G401.6 (cell line): ENCODE data around the gene LAIR2.
A peak's percentile ranks its signal among the peaks of the same experiment; 100 is the strongest.
"Not testable (repeated sequence)": the region's sequence is repeated elsewhere in the genome, so short reads cannot be mapped to it uniquely, and the experiment has no call there.

ENCODE experiments used
- FAIRE-seq: peaks from 2 replicates; lab custom pipeline; 2012; peaks lifted over from hg19 to GRCh38; lab: Jason Lieb, UNC

LAIR2 gene

GRCh38 chr19:54493967-54494585 is 8.6 kb upstream of the LAIR2 start:
- FAIRE-seq = no peak

DNA sequence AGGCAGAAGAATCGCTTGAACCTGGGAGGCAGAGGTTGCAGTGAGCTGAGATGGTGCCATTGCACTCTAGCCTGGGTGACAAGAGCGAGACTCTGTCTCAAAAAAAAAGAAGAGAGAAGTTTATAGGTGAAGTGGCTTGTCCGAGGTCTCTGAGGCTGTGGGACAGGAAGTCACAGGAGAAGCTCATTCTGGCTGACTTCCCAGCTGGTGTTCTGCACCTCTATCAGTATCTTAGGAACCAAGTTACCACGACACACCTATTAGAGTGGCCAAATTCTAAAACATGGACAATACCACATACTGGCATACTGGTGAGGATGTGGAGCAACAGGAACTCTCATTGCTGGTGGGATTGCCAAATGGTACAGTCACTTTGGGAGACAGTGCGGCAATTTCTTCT is 7.3 kb upstream of the LAIR2 start:
- not testable (repeated sequence) for FAIRE-seq

DNA sequence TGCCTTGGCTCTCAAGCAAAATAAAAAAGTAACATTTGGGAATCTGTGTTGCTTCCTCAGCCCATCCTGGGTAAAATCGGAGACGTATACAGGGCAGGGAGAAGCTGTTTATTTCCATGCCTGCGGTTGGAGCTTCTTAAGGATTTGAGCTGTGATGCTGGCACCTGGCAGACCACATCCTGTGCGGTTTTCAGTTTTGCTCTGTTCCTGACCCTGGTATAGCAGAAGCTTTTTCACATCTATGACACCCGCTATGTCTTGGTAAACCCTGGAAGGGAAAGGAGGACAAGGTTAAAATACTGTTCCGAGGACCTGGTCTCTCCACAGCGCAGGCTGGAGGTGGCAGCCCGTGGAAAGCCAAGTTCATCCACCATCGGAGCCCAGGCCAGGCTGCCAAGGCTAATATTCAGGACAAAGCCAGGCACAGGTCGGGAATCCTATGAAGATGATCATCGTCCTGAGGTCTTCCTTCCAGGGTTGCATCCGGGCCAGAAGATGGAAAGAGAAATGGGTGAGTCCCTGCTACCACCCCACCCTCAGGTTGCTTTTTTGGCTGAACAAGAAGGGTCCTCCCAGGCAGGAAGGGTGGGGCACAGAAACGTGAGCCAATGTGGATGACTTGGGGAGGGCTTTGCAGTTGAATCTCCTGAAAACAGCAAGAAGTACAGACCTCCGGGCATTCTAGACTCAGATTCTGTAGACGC is 4.7 kb upstream of the LAIR2 start:
- not testable (repeated sequence) for FAIRE-seq

GRCh38 chr19:54498451-54498772 is 4.2 kb upstream of the LAIR2 start:
- FAIRE-seq = not testable (repeated sequence)

GRCh38 chr19:54505542-54505941 is 2.9 kb downstream of the LAIR2 start:
- FAIRE-seq = not testable (repeated sequence)

- no peak for FAIRE-seq
Measured at GRCh38 chr19:54506079-54506478, 3.4 kb downstream of the LAIR2 start.

GRCh38 chr19:54507038-54507717 is 4.5 kb downstream of the LAIR2 start:
- not testable (repeated sequence) for FAIRE-seq

DNA sequence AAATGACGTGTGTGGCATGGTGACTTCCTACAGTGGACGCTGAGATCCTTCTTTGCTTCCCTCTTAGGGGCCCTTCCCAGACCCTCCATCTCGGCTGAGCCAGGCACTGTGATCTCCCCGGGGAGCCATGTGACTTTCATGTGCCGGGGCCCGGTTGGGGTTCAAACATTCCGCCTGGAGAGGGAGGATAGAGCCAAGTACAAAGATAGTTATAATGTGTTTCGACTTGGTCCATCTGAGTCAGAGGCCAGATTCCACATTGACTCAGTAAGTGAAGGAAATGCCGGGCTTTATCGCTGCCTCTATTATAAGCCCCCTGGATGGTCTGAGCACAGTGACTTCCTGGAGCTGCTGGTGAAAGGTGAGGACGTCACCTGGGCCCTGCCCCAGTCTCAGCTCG is 5.2 kb downstream of the LAIR2 start:
- FAIRE-seq = no peak

GRCh38 chr19:54508487-54508886 is 5.9 kb downstream of the LAIR2 start:
- not testable (repeated sequence) for FAIRE-seq

DNA sequence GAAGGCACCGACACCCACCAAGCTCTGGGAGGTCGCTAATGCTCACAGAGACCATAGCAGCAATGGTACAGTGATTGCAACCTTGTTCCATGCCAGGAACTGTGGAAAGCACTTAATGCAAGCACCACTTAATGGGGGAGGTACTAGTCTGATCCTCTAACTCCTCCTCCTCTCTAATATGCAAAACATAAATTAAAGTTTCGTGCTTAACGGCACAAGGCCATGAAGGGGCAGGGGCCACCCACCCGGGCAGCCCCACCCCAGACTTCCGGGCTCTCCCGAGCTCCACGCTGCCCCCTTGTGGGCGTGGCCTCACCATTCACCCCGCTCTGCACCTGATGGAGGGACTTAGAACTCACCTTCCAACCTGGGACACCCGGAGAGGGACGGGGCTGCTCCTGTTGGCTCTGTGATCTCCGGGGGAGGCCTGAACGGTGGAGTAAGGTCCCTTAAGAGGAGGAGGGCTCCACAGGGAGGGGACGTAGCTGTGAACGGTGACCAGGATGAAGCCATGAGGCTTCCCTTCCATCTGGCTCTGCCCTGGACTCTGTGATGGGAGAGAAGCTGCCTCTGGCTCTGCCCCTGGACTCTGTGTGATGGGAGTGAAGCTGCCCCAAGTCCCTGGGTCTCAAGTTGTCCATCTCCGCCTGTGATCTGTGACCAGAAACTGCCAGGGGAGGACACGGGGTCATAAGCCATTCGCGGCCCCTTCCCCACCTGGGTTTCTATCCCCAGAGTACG is 6.7 kb downstream of the LAIR2 start:
- peak; percentile 19 for FAIRE-seq

- FAIRE-seq = no peak
Measured at GRCh38 chr19:54515156-54515555, 12.5 kb downstream of the LAIR2 start.

DNA sequence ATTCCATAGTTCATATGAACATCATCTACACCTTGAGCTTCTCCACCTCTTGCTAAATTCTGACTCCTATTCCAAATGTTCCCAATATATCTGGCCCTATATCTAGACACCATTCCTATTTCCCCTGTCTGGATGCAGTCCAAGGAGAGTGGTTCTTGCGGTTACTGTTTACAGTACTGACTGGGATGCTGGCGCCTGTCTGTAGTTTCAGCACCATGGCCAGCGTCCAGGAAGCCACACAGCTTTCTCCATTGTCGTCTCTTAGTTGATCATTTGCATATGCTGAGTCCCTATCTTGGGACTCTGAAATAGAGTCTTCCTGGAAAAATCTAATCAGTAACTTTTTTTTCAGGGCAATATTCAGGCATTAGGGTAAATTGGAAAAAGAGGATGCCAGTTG is 14.9 kb downstream of the LAIR2 start:
- no peak for FAIRE-seq

GRCh38 chr19:54518844-54519243 is 16.2 kb downstream of the LAIR2 start:
- no peak for FAIRE-seq

DNA sequence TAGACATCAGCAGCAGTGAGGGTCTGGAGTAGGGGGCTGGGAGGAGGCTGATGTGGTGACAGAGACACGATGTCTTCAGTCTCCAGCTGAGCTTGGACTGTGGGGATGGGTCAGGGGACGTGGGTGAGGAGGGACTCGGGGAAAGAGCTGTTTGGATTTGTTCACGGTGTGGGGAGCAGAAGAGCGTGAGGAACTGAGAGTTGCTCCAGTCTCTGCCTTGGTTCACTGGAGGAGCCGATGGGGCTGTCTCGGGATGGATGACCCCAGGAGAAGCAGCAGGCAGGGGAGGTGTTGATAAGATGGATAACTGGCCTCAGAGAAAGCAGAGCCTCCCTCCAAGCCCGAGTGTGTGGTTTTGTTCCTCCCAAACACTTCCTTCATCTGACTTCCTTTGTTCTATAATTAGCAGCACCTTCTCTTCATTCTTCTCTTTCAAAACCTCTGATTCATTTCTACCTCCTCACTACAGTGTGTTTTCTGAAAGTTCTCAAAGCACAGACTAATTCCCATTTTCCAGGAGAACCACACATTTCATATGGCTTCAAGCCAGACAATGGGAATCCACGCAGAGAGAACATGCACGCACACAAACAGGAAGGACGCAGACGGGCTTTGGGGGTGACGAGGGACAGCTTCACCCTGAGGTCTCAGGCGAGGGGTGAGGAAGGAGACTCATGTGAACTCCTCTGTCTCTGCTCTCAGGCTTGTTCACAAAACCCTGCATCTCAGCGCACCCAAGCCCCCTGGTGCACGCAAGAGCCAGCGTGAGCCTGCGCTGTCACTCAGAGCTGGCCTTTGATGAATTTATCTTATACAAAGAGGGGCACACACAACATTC is 18.6 kb downstream of the LAIR2 start:
- FAIRE-seq = no peak

DNA sequence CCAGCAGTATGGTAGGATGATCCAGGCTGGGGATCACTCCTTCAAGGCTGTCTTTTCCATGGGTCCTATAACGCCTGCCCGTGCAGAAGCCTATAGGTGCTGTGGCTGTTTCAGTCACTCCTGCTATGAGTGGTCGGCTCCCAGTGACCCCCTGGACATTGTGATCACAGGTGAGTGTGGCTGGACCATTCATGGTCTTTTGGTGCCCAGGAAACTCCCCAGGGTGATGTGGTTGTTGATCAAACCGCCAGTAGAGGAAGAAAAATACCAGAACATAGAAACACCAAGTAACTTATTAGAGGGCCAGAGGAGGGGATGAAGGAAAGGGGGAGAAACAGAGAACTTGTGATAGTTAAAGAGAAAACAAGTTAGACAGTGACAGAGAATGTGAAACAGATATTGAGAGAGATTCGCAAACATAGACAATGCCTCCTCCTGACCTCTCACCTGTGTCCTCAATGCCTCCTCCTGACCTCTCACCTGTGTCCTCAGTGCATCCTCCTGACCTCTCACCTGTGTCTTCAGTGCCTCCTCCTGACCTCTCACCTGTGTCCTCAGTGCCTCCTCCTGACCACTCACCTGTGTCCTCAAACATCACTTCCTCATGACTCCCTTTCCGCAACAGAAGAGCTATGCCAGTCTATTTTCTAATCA is 19.4 kb downstream of the LAIR2 start:
- FAIRE-seq = no peak

DNA sequence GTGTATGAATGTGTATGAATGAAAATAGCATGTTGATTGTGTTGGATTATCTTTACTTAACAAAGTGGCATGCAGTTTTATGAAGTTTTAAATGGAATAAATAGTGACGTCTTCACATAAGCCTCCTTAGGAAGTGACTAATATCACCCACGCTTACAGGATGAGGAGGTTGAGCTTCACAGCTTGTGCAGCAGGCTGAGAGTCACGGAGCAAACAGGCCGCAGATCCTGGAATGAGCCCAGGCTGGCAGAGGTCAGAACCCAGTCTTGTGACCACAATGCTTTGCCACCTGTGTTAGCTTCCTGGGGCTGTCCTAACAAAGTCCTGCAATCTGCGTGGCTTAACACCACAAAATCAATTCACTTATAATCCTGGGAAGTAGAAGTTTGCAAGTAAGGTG is 20.8 kb downstream of the LAIR2 start:
- no peak for FAIRE-seq

DNA sequence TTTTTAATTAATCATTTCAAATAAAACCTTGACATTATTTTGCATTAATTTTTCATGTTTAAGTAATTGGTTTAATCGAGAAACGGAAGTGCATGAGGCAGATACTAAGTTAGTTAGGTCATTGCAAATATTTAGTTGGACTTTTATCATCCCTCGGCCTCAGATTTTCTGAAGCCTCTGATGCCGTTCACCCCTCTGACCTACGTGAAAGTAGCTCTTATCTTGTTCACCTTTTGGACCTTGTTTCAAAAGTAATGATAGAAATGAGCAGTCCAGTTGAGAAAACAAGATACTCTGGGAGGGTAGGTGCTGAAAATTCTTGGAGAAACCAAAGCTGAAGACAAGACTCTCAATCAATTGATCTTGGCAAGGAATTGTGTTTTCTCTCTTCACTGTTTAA is 23.0 kb downstream of the LAIR2 start:
- FAIRE-seq = no peak

DNA sequence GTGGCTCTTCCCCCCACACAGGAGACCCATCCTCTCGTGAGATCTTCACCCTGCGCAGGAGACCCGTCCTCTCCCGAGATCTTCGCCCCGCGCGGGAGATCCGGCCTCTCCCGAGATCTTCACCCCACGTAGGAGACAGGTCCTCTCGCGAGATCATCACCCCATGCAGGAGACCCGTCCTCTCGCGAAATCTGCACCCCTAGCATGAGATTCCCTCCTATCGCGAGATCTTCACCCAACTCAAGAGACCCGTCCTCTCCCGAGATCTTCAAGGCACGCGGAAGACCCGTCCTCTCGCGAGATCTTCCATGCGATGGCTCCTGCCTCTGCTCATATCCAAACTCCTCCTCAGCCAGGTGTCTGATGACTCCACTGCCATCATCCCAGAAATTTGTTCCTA is 24.3 kb downstream of the LAIR2 start:
- no peak for FAIRE-seq

GRCh38 chr19:54530866-54531265 is 28.2 kb downstream of the LAIR2 start:
- no peak for FAIRE-seq

DNA sequence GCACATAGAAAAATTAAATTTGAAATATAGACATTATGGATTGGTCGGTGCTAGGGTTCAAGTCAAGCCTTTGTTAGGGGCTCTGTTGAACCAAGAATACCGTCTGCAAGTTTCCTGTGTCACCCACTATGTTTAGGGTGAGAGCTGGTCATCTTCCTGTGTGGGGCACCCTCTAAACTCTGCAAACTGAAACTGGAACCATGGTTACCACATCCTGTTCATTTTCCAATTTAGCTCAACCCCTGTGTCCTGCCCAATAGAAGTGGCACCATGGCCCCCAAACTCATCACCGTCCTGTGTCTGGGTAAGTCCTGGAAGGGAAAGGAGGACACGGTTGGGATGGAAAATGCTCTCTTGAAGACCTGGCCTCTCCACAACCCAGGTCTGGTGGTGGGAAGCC is 29.9 kb downstream of the LAIR2 start:
- FAIRE-seq = no peak

DNA sequence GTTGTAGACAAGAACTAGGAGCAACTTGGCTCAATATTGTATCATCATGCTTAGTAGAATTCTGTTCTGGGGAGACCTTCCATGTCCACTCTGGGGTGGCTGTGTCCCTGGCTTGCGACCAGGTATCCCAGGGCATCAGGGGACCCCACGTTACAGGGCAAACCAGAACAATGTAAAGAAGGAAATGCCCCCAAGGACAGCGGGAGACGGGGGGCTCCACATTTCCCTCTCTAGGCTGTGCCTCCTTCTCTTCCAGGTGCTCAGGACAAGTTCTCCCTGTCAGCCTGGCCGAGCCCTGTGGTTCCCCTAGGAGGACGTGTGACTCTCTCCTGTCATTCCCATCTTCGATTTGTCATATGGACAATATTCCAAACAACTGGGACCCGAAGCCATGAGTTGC is 30.8 kb downstream of the LAIR2 start:
- FAIRE-seq = no peak

DNA sequence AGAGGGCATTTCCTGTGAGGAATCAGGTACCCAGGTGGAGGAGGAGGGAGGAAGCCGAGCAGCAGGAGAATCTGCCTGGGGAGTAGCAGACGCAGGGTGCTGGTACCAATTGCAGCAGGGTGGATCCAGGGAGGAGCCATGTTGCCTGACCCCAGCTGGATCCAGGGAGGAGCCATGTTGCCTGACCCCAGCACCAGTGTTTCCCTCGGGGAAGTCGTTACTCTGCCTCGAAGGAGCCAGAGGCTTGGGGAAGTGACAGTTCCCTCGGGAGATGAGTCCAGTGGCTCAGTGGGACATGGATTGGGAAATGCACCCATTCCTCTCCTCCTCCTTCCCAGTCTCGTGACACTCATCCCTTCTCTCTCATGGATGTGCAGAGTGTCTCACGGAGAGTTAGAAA is 31.5 kb downstream of the LAIR2 start:
- FAIRE-seq = no peak
